WTC11 (cell line): ENCODE results near the gene HGS. TPM values are rescaled to one million over a fixed set of nuclear protein-coding genes. Genes with fewer than 3 reads are reported as not detected.

Experiments
- ATAC-seq: fragments of 200-7000 bp; cut with Tn5 transposase; 2 replicates; pipeline ENCODE4 v1.10.0; 2021; ENCODE audit warnings: mild to moderate bottlenecking, moderate library complexity
- CTCF ChIA-PET: fragments of 300-600 bp; sonication (Branson Sonifier 250); formaldehyde crosslinking; loops from one replicate; lab custom pipeline; 2021; ENCODE audit warnings: antibody characterized with exemption; lab: Charles Lee
- POLR2A ChIA-PET: fragments of 350-600 bp; sonication (Branson Sonifier 250); formaldehyde crosslinking; loops from one replicate; lab custom pipeline; 2021; ENCODE audit warnings: antibody characterized with exemption; lab: Charles Lee
- DNase-seq: peaks from one replicate; pipeline ENCODE4 v3.0.0; 2021; ENCODE audit warnings: low spot score
- H3K27ac Mint-ChIP-seq: 2 replicates; pipeline ENCODE4 v1.8.0; 2021; ENCODE audit warnings: mixed read lengths
- H3K27me3 Mint-ChIP-seq: 2 replicates; pipeline ENCODE4 v1.8.0; 2021; ENCODE audit warnings: low read depth, mild to moderate bottlenecking, moderate library complexity, mixed read lengths
- H3K36me3 Mint-ChIP-seq: 2 replicates; pipeline ENCODE4 v1.8.0; 2021; ENCODE audit warnings: mixed read lengths
- H3K4me1 Mint-ChIP-seq: 2 replicates; pipeline ENCODE4 v1.8.0; 2022; ENCODE audit warnings: mixed read lengths
- H3K4me3 Mint-ChIP-seq: 2 replicates; pipeline ENCODE4 v1.8.0; 2021; ENCODE audit warnings: mild to moderate bottlenecking, moderate library complexity, mixed read lengths
- H3K9me3 Mint-ChIP-seq: 2 replicates; pipeline ENCODE4 v1.8.0; 2021; ENCODE audit warnings: mixed read lengths
- AFF4 ChIP-seq: sonication (generic); formaldehyde crosslinking; IDR thresholded peaks from 2 replicates; pipeline ENCODE4 v1.8.1; 2023; ENCODE audit warnings: mild to moderate bottlenecking, missing genetic modification reagents, borderline replicate concordance
- CREB1 ChIP-seq: sonication (generic); formaldehyde crosslinking; IDR thresholded peaks from 2 replicates; pipeline ENCODE4 v1.8.0; 2023; ENCODE audit warnings: mild to moderate bottlenecking, missing genetic modification reagents
- E2F5 ChIP-seq: sonication (generic); formaldehyde crosslinking; IDR thresholded peaks from 2 replicates; pipeline ENCODE4 v1.8.1; 2022; ENCODE audit warnings: mild to moderate bottlenecking, moderate library complexity, missing genetic modification reagents
- GABPB1 ChIP-seq: sonication (generic); formaldehyde crosslinking; IDR thresholded peaks from 2 replicates; pipeline ENCODE4 v1.8.1; 2023; ENCODE audit warnings: mild to moderate bottlenecking, missing genetic modification reagents
- GRHL2 ChIP-seq: fragments of 250-450 bp; sonication (Bioruptor Pico); IDR thresholded peaks from 2 replicates; pipeline ENCODE4 v1.8.0; 2022; ENCODE audit warnings: mild to moderate bottlenecking, moderate library complexity; ENCODE audit not compliant: insufficient replicate concordance, severe bottlenecking
- IRF2 ChIP-seq: sonication (generic); formaldehyde crosslinking; IDR thresholded peaks from 2 replicates; pipeline ENCODE4 v1.8.0; 2022; ENCODE audit warnings: low read depth, missing genetic modification reagents, borderline replicate concordance
- KAT7 ChIP-seq: sonication (generic); formaldehyde crosslinking; IDR thresholded peaks from 2 replicates; pipeline ENCODE4 v1.8.1; 2023; ENCODE audit warnings: missing genetic modification reagents, mild to moderate bottlenecking, borderline replicate concordance
- MLX ChIP-seq: sonication (generic); formaldehyde crosslinking; IDR thresholded peaks from 2 replicates; pipeline ENCODE4 v1.8.1; 2023; ENCODE audit warnings: mild to moderate bottlenecking, missing genetic modification reagents, moderate library complexity
- NFATC4 ChIP-seq: fragments of 250-450 bp; sonication (Bioruptor Pico); IDR thresholded peaks from 2 replicates; pipeline ENCODE4 v1.9.0; 2021; ENCODE audit warnings: mild to moderate bottlenecking
- OVOL2 ChIP-seq: fragments of 250-450 bp; sonication (Bioruptor Pico); IDR thresholded peaks from 2 replicates; pipeline ENCODE4 v1.9.0; 2021; ENCODE audit warnings: mild to moderate bottlenecking, borderline replicate concordance
- PREB ChIP-seq: sonication (generic); formaldehyde crosslinking; IDR thresholded peaks from 2 replicates; pipeline ENCODE4 v1.8.1; 2022; ENCODE audit warnings: mild to moderate bottlenecking, missing genetic modification reagents, moderate library complexity, borderline replicate concordance
- SOX15 ChIP-seq: fragments of 250-450 bp; sonication (Bioruptor Pico); IDR thresholded peaks from 2 replicates; pipeline ENCODE4 v1.9.0; 2021; ENCODE audit warnings: mild to moderate bottlenecking
- TEAD4 ChIP-seq: sonication (generic); formaldehyde crosslinking; IDR thresholded peaks from 2 replicates; pipeline ENCODE4 v1.8.0; 2022; ENCODE audit warnings: mild to moderate bottlenecking, missing genetic modification reagents
- TP53 ChIP-seq: sonication (generic); formaldehyde crosslinking; IDR thresholded peaks from 2 replicates; pipeline ENCODE4 v1.8.1; 2023; ENCODE audit warnings: mild to moderate bottlenecking, missing genetic modification reagents
- USF1 ChIP-seq: sonication (generic); formaldehyde crosslinking; IDR thresholded peaks from 2 replicates; pipeline ENCODE4 v1.8.0; 2022; ENCODE audit warnings: mild to moderate bottlenecking, missing genetic modification reagents
- ZNF281 ChIP-seq: sonication (generic); formaldehyde crosslinking; IDR thresholded peaks from 2 replicates; pipeline ENCODE4 v1.8.0; 2023; ENCODE audit warnings: mild to moderate bottlenecking, missing genetic modification reagents
- ZNF317 ChIP-seq: sonication (generic); formaldehyde crosslinking; IDR thresholded peaks from 2 replicates; pipeline ENCODE4 v1.8.1; 2023; ENCODE audit warnings: low read depth, mild to moderate bottlenecking, moderate library complexity, missing genetic modification reagents, borderline replicate concordance
- ZNF423 ChIP-seq: fragments of 250-450 bp; sonication (Bioruptor Pico); IDR thresholded peaks from 2 replicates; pipeline ENCODE4 v2.1.2; 2022; ENCODE audit warnings: mild to moderate bottlenecking, moderate library complexity
- total RNA-seq: library from RNA; stranded (reverse); gene quantifications from 3 replicates; pipeline ENCODE4 v1.2.3, GENCODE V29; 2021

Gene HGS
- total RNA-seq, 1 experiment from 2014 or later, result 113 TPM

GRCh38 chr17:81688616-81689015 is 4.8 kb downstream of the HGS start (continued):
- no peak for TF ChIP-seq TP53 (CRISPR knock-in tag)
- TF ChIP-seq USF1 (CRISPR knock-in tag), result no peak
- no peak for TF ChIP-seq CREB1 (CRISPR knock-in tag)

- Mint-ChIP-seq H3K4me1 (no peaks in the 10 kb centered on the region), H3K36me3 (peaks cover 36% of the 10 kb centered on the region), H3K4me3 (no peak overlapping the region), H3K9me3 (no peaks in the 10 kb centered on the region), H3K27ac (no peak overlapping the region), H3K27me3 (no peaks in the 10 kb centered on the region)
- DNase-seq (no peak), ATAC-seq (no peak)
- ChIA-PET POLR2A (no interaction called here), CTCF (no interaction called here)
- TF ChIP-seq GABPB1 (CRISPR knock-in tag) (no peak), E2F5 (CRISPR knock-in tag) (no peak), MLX (no peak), IRF2 (CRISPR knock-in tag) (no peak), NFATC4 (CRISPR knock-in tag) (no peak), ZNF423 (CRISPR knock-in tag) (no peak), OVOL2 (CRISPR knock-in tag) (no peak), SOX15 (CRISPR knock-in tag) (no peak), ZNF317 (CRISPR knock-in tag) (no peak), ZNF281 (no peak), KAT7 (CRISPR knock-in tag) (no peak), AFF4 (CRISPR knock-in tag) (no peak), TEAD4 (CRISPR knock-in tag) (no peak), PREB (CRISPR knock-in tag) (no peak), GRHL2 (CRISPR knock-in tag) (no peak)
Observed at GRCh38 chr17:81690066-81690465, 6.3 kb downstream of the HGS start.
